GM12892 (cell line): ENCODE measurements around the gene CRACR2A.

Experiments used
- POLR2A ChIP-seq: IDR thresholded peaks from 2 replicates; pipeline ENCODE4 v1.6.1; 2011; ENCODE audit warnings: low read depth, low read length, control low read depth
- POLR2AphosphoS5 ChIP-seq: IDR thresholded peaks from 2 replicates; pipeline ENCODE4 v1.6.1; 2011; ENCODE audit warnings: low read depth, low read length, control low read depth
- TAF1 ChIP-seq: IDR thresholded peaks from 2 replicates; pipeline ENCODE4 v1.6.1; 2011; ENCODE audit warnings: low read depth, mild to moderate bottlenecking, control low read depth, low read length, borderline replicate concordance

GRCh38 chr12:3572560-3572959 lies 180.3 kb downstream of the CRACR2A start:
- no peak for TF ChIP-seq POLR2A
- TF ChIP-seq TAF1 = no peak
- no peak for TF ChIP-seq POLR2AphosphoS5
